HL-60 (cell line): ENCODE results near the gene ACVRL1.
A peak's percentile ranks its signal among the peaks of the same experiment; 100 is the strongest.
"Not testable (repeated sequence)": the region's sequence is repeated elsewhere in the genome, so short reads cannot be mapped to it uniquely, and the experiment has no call there.

Source experiments
- DNase-seq, 2 experiments: peaks; one replicate each; pipeline ENCODE4 v3.0.0-alpha.2; 2010 to 2020; ENCODE audit warnings: low read depth in 1 of 2, low spot score in 1 of 2
- H3K27ac ChIP-seq: fragments of 250-450 bp; sonication (Bioruptor Pico); replicated peaks from 2 replicates; pipeline ENCODE4 v1.5.1; 2020; ENCODE audit warnings: mild to moderate bottlenecking, moderate library complexity
- H3K27me3 ChIP-seq: fragments of 250-450 bp; sonication (Bioruptor Pico); 2 replicates; pipeline ENCODE4 v1.5.1; 2021; ENCODE audit warnings: mild to moderate bottlenecking, moderate library complexity; ENCODE audit not compliant: insufficient read depth, poor library complexity, severe bottlenecking
- H3K4me3 ChIP-seq: replicated peaks from 2 replicates; pipeline ENCODE4 v1.5.1; 2011; ENCODE audit warnings: mild to moderate bottlenecking, control low read depth, low read length; ENCODE audit not compliant: insufficient read depth
- CTCF ChIP-seq: IDR thresholded peaks from one replicate; pipeline ENCODE4 v1.5.1; 2011; ENCODE audit warnings: low read length, control low read depth, inconsistent platforms; ENCODE audit not compliant: insufficient read depth
- GABPA ChIP-seq: IDR thresholded peaks from 2 replicates; pipeline ENCODE4 v1.6.1; 2012; ENCODE audit warnings: low read depth
- POLR2AphosphoS5 ChIP-seq: IDR thresholded peaks from 2 replicates; pipeline ENCODE4 v1.6.1; 2012; ENCODE audit warnings: low read depth
- REST ChIP-seq: IDR thresholded peaks from 2 replicates; pipeline ENCODE4 v1.6.1; 2012; ENCODE audit warnings: low read depth; ENCODE audit not compliant: insufficient replicate concordance
- SPI1 ChIP-seq: IDR thresholded peaks from 2 replicates; pipeline ENCODE4 v1.6.1; 2012; ENCODE audit warnings: low read depth, mild to moderate bottlenecking, borderline replicate concordance

ACVRL1 gene

GRCh38 chr12:51883295-51883694 lies 24.0 kb upstream of the ACVRL1 start:
- DNase-seq, result no peak
- no peak for TF ChIP-seq SPI1
- no peak for TF ChIP-seq REST
- no peak for TF ChIP-seq CTCF
- TF ChIP-seq GABPA, result no peak
- TF ChIP-seq POLR2AphosphoS5, result no peak
- no peak overlapping the region for H3K4me3 ChIP-seq
- no peak overlapping the region for H3K27ac ChIP-seq
- H3K27me3 ChIP-seq, result peaks cover 2% of the 10 kb centered on the region

- Histone ChIP-seq H3K27me3 (no peaks in the 10 kb centered on the region), H3K4me3 (no peak overlapping the region), H3K27ac (no peak overlapping the region)
- DNase-seq, result no peak
- TF ChIP-seq CTCF (no peak), GABPA (no peak), REST (no peak), SPI1 (no peak), POLR2AphosphoS5 (no peak)
These were observed 23.2 kb upstream of the ACVRL1 start for GRCh38 chr12:51883998-51884675.

GRCh38 chr12:51884676-51885229 lies 22.6 kb upstream of the ACVRL1 start:
- Histone ChIP-seq H3K27ac (no peak overlapping the region), H3K27me3 (no peaks in the 10 kb centered on the region), H3K4me3 (no peak overlapping the region)
- no peak for TF ChIP-seq GABPA
- TF ChIP-seq REST, result no peak
- TF ChIP-seq CTCF, result no peak
- no peak for TF ChIP-seq SPI1
- TF ChIP-seq POLR2AphosphoS5, result no peak
- DNase-seq, result no peak

- H3K4me3 ChIP-seq, H3K27me3 ChIP-seq, DNase-seq: not testable (repeated sequence)
- H3K27ac ChIP-seq, result peak overlapping the region; percentile 70
These were observed 21.8 kb upstream of the ACVRL1 start for GRCh38 chr12:51885294-51886020.
